Lung microvascular endothelial cell (primary cell): ENCODE data around the gene COG6. TPM values are rescaled to one million over a fixed set of nuclear protein-coding genes. Genes with fewer than 3 reads are reported as not detected.
A peak's percentile ranks its signal among the peaks of the same experiment; 100 is the strongest.

Experiments used
- DNase-seq, 2 donors: peaks; one replicate each; pipeline versions ENCODE4 v3.0.0 to v3.0.0-alpha.2; 2010; ENCODE audit warnings: low read depth in 2 of 2
- total RNA-seq: library from RNA; depleted of rRNA; stranded (reverse); fragments of >200 nt; gene quantifications from 2 replicates; pipeline ENCODE4 v1.2.1, GENCODE V29; 2014

COG6 gene
- total RNA-seq, 1 donor from 2014 or later = 13.9 TPM

GRCh38 chr13:39768962-39769361 lies 113.5 kb downstream of the COG6 start:
- DNase-seq = no peak

- DNase-seq = peak in 1 of 2 donors; percentile 46
Observed at GRCh38 chr13:39770221-39771090, 115.0 kb downstream of the COG6 start.

- DNase-seq = peak; percentile 55 to 74
Observed at GRCh38 chr13:39773833-39774232, 118.4 kb downstream of the COG6 start.

GRCh38 chr13:39776439-39776838 lies 121.0 kb downstream of the COG6 start:
- DNase-seq = peak; percentile 40 to 77

- DNase-seq = no peak
Observed at GRCh38 chr13:39777021-39777420, 121.6 kb downstream of the COG6 start.

- peak; percentile 58 to 92 for DNase-seq
Observed at GRCh38 chr13:39777527-39778061, 122.1 kb downstream of the COG6 start.

GRCh38 chr13:39779337-39780265 lies 124.1 kb downstream of the COG6 start:
- DNase-seq = peak; percentile 74 to 79

GRCh38 chr13:39780711-39781110 lies 125.2 kb downstream of the COG6 start:
- no peak for DNase-seq

- DNase-seq = no peak
Observed at GRCh38 chr13:39781381-39781780, 125.9 kb downstream of the COG6 start.

- DNase-seq = peak; percentile 54 to 78
Observed at GRCh38 chr13:39783051-39783450, 127.6 kb downstream of the COG6 start.

- DNase-seq = peak in 1 of 2 donors; percentile 63
Observed at GRCh38 chr13:39784347-39784746, 128.9 kb downstream of the COG6 start.

- peak; percentile 81 to 82 for DNase-seq
Observed at GRCh38 chr13:39786091-39786490, 130.6 kb downstream of the COG6 start.

- DNase-seq = peak; percentile 31 to 63
Observed at GRCh38 chr13:39787086-39787487, 131.6 kb downstream of the COG6 start.

- peak in 1 of 2 donors; percentile 68 for DNase-seq
Observed at GRCh38 chr13:39788102-39788501, 132.6 kb downstream of the COG6 start.

GRCh38 chr13:39789451-39789850 lies 134.0 kb downstream of the COG6 start:
- no peak for DNase-seq

Other genes with a start within 250 kb of the COG6 start
- 26.4 and 72.6 TPM in 2 replicates for gene LHFPL6, start 52.5 kb upstream of the COG6 start, total RNA-seq